HG03135 (cell line): ENCODE measurements around the gene SEMA3D.

Source experiments
- ATAC-seq: cut with Tn5 transposase; IDR thresholded peaks from one replicate; pipeline ENCODE4 v1.9.1; 2021; ENCODE audit warnings: mild to moderate bottlenecking, moderate library complexity; ENCODE audit not compliant: unreplicated experiment

The SEMA3D gene

DNA sequence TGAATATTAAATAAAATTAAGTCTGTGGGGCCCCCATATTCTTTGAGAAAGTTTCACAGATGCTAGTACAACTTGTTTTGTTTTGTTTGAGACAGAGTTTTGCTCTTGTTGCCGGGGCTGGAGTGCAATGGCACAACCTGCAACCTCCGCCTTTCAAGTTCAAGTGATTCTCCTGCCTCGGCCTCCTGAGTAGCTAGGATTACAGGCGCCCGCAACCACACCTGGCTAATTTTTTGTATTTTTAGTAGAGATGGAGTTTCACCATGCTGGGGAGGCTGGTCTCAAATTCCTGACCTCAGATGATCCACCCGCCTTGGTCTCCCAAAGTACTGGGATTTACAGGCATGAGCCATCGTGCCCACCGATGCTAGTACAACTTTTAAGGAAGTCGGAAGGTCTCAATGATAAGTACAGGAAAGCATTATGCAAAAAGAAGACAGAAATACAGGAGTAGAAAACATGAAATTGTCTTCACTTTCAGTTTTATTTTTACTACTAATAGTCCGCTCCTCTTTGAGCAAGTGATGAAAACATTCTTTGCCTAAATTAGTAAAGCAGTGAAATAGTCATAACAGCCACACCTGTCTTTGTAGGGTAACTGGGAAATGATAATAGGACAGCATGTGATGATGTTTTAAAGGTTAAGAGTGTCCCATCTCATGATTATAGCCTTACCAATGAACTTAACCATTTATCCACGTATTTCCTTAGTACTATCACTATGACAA is 147.5 kb downstream of the SEMA3D start:
- peak; percentile 73 for ATAC-seq

DNA sequence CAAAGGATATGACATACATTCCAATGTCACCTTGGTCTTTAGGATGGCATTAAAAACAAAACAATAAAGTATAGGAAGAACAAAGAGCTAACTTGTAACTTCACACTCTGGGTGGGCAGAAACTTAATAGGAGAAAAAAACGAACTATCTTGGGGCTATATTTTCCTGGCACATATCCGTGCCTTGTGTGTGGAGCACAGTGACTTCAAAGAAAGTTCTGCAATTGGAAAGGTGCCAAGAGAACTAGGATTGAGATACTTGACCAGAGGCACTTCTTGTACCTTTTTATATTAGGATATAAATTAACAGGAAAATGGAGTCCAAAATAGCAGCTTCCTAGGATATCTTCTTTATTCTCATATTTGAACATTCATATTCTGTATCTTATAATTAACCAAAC is 148.4 kb downstream of the SEMA3D start:
- ATAC-seq, result no peak

DNA sequence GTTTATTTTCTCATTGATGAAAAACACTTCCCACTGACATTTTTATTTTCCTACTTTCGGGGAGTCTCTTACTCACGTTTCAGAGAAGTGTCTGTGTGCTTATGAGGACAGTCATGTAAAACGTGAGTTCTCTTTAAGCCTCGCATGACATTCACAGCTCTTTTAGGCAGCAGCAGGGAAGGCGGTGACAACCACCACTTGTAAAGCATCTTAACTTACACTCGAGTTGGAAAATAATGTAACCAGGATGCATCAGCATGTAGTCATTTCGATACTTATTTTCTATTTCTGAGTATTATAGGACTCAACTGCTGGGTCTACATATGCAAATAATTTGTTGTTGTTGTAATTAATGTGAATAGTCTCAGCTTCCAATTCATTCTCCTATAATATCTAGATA is 153.6 kb downstream of the SEMA3D start:
- no peak for ATAC-seq

DNA sequence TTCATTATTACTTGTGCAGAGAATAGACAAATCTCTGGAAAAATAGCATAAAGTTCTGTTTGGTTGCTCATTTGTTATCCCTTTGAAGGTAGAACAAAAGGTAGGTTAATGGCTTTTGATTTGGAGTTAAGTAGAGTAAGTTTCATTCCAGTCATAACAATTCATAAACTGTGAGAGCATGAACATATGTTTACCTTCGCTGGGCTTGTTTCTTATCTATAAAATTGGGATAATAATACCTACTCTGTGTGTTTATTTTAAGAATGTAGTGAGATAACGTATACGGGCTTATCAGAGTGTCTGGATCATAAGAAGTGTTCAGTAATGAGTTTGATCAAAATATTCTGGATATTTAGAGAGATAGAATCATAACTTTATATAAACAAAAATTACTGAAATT is 155.4 kb downstream of the SEMA3D start:
- ATAC-seq, result no peak

DNA sequence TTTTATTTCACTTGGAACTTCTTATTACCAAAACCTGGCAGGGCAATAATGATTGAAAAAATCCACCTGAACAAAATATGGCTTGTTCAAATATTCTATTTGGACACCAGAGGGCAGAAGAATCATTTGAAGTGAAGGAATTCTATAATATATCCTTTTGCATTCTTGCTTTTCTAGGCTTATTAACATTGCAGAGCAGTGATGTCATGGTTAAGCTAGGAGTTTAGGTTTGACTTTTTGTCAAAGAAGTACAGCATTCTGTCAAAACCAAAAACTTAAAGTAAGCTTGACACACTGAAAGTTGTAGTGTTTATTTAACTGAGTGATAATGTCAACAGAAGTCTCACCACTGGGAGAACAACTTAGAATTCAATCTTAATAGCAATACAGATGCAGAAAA is 156.0 kb downstream of the SEMA3D start:
- no peak for ATAC-seq

DNA sequence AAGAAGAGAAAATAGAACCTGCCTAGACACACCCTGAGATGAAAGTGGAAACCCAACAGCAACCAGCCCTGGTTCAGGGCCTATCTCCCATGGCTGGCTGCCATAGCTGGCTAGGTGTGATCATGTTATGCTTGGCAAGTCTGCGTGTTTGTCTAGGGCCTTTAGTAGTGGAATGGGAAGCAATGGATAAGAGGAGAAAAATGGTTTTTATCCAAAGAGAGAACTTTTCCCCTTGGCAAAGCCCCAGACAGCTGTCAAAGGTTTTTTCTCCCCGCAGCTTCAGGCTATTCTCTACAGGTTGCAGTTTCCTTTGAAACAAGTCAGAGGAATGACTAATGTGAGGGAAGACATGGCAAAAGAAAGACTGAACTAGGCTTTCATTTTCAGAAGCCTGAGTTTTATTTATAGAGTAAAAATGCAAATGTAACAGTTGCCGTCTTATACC is 161.5 kb downstream of the SEMA3D start:
- no peak for ATAC-seq

DNA sequence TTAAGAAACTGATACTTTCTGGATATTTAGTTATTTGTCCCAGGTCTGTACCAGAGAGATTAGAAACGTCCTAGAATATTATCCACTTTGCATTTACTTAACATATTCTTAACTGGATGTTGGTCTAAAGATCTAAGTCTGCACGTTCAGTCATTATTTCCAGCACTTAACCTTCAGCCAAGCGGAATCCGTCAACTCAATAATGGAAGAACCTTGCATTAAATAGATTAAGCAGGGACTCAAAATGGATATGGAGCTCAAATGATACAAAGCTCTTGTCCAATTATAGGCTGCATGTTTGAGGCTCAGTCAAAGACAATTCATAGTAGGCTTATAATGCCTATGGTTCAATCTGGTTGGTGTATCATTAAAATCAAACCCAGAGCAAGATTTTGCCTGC is 162.9 kb downstream of the SEMA3D start:
- no peak for ATAC-seq

DNA sequence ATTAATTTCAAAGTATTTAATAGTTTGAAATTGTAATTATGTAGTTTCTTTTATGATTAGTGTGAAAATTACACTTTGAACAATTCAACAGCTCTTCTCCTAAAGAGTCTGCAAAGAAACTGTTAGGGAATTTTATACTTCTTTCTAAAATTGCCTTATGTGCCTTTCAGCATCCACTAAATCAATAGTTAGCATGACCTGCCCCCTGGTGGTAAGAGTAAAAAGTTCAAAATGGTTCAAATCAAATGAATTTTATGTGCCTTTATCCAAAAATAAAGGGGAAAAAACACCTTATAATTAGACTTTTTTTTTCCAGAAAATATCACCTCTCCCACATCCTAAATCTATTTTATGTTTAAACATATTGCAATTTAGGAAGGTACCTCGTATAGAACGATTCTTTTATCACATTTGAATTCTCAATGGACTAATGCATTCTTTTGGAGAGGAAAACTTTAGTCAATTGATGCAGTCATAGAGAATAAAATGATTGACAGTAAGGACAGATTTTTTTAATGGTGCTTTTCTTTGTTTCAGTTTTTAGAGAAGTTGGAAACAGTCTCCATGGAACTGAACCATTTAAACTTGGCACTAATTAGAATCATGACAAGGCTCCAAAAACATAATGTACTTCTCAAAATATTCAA is 163.7 kb downstream of the SEMA3D start:
- ATAC-seq, result no peak

DNA sequence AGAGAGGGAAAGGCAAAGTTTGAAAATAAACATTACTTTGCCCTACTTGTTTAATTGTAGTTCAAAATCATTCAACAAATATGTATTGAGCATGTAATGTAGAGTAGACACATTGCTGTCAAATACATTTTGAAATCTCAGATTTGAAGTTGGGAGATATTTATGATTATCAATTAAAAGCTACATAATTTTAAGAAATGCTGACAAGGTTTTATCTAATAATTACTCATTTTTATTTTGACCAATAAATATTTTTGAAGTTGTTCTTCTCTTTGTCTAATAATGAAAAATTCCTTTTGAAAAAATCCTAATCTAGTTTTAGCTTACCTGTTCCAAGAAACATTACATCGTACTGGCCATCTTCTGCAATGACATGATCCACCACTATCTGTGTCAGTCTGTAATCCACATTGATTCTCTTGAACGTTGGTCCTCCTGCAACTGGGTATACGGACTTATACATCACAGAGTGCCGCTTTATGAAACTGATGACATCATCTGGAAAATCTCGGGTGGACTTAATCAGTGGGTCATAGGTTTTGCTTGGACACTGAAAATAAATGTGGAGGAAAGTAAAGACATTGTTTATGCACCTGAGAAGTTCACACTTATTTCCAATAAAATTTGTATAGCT is 164.7 kb downstream of the SEMA3D start:
- ATAC-seq, result no peak

DNA sequence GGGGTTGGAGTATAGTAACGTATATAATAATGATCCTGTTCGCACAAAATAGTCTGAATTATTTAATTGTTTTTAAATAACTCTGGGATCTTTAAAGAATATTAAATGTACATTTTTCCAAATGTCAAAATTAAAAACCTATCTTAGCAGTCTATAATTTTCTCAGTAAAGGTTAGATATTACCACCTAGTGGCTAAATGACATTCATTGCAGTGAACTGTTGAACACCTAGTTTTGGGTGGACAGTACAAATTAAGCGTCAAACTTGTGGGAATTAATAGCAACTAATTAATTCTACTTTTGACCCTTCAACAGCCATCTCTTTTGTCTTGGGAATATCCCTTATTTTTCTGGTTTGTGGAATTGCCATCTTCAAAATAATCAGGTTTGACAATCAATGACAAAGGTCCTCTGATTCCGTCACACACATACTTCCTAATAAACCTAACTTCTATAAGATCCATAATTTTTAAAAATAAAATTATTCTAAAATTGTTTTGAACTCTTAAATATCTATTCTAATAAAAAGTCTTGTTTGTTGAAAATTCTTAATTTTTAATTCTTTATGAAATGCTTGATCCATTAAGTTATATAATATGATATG is 165.7 kb downstream of the SEMA3D start:
- ATAC-seq, result no peak

DNA sequence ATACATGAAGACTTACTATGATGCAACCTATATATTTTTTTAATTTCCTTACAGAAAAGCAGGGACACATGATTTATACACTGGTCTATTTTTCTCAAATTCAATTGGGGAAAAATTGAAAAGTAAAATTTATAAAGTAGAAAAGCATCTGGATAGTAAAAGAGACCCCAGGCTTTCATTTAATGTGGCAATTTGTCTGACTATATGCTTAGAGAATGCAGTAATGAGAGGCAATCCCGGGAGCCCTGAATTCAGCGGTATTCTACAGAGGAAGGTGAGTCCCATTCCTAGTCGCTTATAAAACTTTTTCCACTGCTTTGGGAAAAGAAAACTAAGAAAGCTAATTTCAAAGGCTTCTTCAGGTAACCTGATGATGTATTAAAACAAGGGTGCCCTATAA is 167.1 kb downstream of the SEMA3D start:
- no peak for ATAC-seq

DNA sequence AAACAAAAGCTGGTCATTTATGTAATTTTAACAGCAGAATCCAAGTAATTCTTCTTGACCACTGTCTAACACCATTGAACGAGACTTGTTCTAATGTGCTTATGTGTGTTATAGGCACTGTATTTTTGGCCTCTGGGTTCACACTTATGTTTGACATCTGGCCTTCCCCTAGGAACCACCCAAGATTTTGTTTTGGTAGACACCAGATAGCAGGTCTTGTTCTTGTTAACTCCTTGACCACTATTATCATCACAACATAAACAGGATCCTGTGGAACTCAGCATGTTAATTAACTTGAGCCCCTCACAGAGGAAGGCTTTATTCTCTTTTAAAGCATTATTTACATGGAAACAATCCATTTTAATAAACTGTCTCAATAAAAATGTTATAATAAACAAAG is 167.7 kb downstream of the SEMA3D start:
- ATAC-seq, result no peak

DNA sequence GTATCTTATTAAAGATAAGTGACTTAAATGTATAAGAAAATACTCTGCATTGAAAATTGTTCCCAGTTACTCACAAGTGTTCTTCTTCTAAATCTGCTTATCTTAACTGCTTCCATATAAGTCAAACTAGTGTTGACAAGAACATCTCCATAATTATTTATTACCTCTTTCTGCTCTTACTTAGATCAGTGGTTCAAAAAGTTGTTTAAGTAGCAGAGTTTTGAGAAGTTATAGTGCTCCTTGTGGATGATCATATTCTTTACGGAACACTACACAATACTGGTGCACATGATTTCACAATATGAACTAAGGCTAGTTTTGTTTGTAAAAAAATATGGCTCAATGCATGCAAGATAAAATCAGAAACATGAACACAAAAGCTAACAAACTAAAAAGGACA is 168.4 kb downstream of the SEMA3D start:
- no peak for ATAC-seq

DNA sequence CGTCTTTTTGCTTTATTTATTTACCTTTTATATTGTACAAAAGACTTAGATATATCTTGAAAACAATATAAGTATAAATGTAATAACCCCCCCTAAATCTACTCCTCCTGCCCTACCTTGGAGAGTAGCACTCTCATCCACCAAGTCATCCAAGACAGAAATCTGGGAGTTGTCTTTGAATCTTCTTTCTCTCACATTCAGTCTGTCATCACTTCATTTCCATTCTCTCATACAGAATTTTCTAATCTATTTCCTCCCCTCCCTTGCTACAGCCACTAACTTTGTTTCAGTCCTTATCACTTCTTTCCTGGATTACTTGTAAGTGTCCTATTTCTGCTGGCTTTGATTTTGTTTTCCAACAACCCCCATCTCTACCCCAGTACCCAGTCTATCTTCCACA is 170.6 kb downstream of the SEMA3D start:
- no peak for ATAC-seq

DNA sequence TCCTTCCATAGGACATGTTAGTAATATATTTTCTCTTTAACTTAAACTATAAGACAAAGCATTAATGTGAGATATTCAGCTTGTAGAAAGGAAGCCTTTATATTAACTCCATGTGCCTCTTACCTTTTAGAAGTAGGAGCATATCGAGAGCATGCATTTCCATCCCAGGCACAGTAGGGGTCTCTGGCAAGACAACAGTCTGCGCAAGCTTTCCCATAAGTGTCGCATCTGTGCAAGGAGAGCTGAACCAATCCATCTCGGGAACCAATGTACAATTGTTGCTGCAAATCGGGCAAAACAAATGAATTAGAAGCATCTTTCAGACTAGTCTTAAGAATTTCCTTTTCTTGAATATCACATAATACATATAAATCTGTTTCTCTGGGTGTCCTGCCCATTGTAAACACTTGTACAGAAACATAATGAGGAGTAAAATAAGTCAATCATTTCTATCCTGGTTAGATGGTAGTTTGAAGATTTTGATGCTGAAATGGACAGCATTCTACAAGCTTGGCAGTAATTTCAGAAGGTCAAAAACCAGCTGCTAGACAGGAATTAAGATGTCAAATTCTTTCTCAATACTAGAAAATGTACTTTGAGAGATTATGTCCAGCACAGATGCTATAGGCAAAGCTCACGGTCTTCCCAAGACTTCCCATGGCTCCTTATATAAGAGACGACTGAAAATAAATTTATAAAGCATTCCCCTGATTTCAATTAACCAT is 171.8 kb downstream of the SEMA3D start:
- no peak for ATAC-seq

DNA sequence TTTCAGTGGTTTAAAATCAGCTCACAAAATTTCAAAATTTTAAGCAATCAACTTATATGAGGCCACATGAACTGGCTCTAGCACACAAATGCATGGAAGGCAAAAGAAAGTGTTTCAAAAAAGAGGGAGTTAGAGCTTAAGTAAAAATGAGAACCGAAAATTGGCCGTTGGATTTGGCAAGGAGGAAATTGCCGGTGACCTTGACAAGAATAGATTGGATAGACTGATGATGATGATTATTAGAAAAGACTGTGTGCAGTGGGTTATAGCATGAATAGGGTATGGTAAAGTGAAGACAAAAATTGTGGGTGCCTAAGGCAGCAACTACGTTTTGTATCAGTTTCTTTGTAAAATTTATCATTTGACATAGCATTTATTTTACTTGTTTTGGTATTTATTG is 175.7 kb downstream of the SEMA3D start:
- ATAC-seq, result no peak

DNA sequence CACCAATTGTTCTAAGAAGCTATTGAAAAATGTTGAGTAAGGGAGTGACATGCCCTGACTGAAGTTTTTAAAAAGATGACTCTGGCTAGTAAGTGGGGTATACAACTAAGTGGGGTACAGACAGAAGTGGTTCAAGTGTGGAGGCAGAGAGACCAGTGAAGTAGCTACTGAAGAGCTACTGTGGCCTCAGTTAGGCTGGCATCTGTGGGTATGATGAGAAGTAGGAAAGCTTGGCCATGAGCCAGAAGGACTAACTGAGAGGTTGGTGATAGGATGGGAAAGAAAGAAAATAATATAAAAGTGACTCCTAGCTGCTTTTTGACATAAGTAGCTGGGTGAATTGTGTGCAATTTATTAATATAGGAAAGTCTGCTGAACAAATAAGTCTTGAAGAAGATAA is 176.6 kb downstream of the SEMA3D start:
- no peak for ATAC-seq

DNA sequence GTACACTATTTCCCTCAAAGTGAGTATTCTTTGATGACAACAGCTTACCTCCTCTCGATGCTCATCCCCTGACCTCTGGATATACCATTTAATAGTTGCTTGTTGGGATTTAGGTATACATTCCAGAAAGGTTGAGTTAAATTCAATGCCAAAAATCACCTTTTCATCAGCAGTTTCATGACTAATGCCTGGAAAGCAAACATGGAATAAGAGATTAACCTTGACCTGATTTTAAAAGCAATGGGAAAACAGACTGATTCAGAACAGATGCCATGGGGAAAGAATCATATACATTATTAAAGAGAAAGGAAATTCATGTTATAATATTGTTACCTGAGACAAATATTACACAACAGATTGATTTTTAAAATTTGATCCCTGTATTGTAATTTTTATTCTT is 180.1 kb downstream of the SEMA3D start:
- ATAC-seq, result no peak

DNA sequence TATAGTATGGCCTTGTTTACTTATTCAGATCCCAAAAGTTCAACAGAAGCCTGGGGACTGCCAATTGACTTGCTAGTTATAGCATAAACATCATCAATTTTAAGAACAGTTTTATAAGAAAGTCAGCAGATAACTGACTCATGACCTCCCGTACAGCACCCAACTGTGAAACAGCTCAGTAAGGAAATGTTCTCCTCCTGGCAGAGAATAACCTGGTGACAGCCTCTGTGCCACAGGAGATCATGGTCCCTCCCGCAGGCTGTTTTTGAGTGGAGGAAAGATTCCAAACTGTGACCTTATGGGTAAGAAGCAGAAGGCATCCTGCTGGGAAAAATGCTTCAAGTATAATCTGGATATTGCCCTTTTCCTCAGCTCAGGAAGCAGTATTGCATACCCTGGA is 182.5 kb downstream of the SEMA3D start:
- no peak for ATAC-seq

DNA sequence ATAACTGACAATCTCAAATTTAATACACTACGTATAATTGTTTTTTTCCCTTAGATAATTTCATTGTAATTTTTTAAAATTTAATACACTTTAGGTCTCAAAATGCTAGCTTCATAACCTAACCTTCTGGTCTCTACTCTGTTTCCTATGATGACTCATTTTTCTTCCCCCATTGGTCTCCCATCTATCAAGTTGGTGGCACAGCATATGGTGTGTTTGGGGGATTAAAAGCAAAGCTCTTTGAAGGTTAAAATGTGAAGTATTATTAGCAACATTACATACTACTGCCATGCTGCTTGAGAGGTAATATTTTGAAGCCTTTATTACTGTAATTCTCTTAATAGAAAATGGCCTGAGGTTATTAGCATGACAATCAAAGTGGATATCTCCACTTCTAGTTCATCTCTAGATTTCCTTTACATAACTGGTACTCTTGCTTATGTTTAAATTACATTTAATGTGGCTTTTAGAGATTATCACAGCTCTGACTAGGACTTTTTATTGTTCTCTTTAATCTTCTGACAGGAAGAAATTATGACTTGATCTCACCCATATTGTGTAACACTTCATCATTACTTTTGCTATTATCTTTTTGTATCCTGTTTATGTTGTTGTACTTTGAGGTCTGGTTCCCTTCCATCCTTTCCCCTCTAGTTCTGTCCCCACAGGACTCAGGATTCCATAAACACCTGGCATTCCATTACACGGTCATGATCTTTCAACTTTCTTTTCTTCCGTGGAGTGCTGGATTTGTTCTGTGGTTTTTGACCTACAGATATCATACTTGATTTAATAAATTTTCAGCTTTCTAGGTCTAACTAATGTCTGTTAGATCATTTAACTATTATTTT is 185.1 kb downstream of the SEMA3D start:
- no peak for ATAC-seq
